H9 (cell line): Measurements from ENCODE around the gene OXCT2. TPM values are rescaled to one million over a fixed set of nuclear protein-coding genes. Genes with fewer than 3 reads are reported as not detected.

Source experiments
- DNase-seq: peaks from one replicate; pipeline ENCODE4 v3.0.0-alpha.2; 2017
- H2AFZ ChIP-seq: one replicate; pipeline ENCODE4 v1.6.1; 2013; ENCODE audit warnings: mild to moderate bottlenecking, low read length, control low read depth, moderate library complexity
- H2AK5ac ChIP-seq: 2 replicates; pipeline ENCODE4 v1.6.1; 2013; ENCODE audit warnings: low read length, control low read depth, mixed read lengths; ENCODE audit not compliant: insufficient read length
- H2BK120ac ChIP-seq: one replicate; pipeline ENCODE4 v1.6.1; 2013; ENCODE audit warnings: low read depth, mild to moderate bottlenecking, low read length, control low read depth, inconsistent platforms; ENCODE audit not compliant: poor library complexity, severe bottlenecking
- H2BK12ac ChIP-seq: 2 replicates; pipeline ENCODE4 v1.6.1; 2013; ENCODE audit warnings: low read length, control low read depth, mixed read lengths, low read depth; ENCODE audit not compliant: insufficient read length
- H2BK15ac ChIP-seq: 2 replicates; pipeline ENCODE4 v1.6.1; 2013; ENCODE audit warnings: low read depth, low read length, control low read depth
- H2BK20ac ChIP-seq: one replicate; pipeline ENCODE4 v1.6.1; 2013; ENCODE audit warnings: low read depth, mild to moderate bottlenecking, low read length, control low read depth, inconsistent platforms; ENCODE audit not compliant: poor library complexity, severe bottlenecking
- H2BK5ac ChIP-seq: 2 replicates; pipeline ENCODE4 v1.6.1; 2013; ENCODE audit warnings: low read length, control low read depth, mixed read lengths; ENCODE audit not compliant: insufficient read length
- H3K14ac ChIP-seq: 2 replicates; pipeline ENCODE4 v1.6.1; 2013; ENCODE audit warnings: low read length, control low read depth; ENCODE audit not compliant: insufficient read depth
- H3K18ac ChIP-seq: 2 replicates; pipeline ENCODE4 v1.6.1; 2013; ENCODE audit warnings: low read depth, mild to moderate bottlenecking, mixed read lengths, low read length, control low read depth; ENCODE audit not compliant: insufficient read length
- H3K23ac ChIP-seq: 2 replicates; pipeline ENCODE4 v1.6.1; 2013; ENCODE audit warnings: low read length, control low read depth, mixed read lengths, low read depth; ENCODE audit not compliant: insufficient read length
- H3K23me2 ChIP-seq: 2 replicates; pipeline ENCODE4 v1.6.1; 2013; ENCODE audit warnings: low read depth, mild to moderate bottlenecking, mixed read lengths, low read length, control low read depth; ENCODE audit not compliant: insufficient read length, poor library complexity, severe bottlenecking
- H3K27ac ChIP-seq: 2 replicates; pipeline ENCODE4 v1.5.1; 2013; ENCODE audit warnings: low read length, control low read depth, mixed read lengths, low read depth; ENCODE audit not compliant: insufficient read length
- H3K27me3 ChIP-seq: 2 replicates; pipeline ENCODE4 v1.6.1; 2013; ENCODE audit warnings: low read length, control low read depth, inconsistent platforms; ENCODE audit not compliant: insufficient read depth
- H3K4ac ChIP-seq: 2 replicates; pipeline ENCODE4 v1.6.1; 2013; ENCODE audit warnings: low read depth, mild to moderate bottlenecking, control low read depth, inconsistent platforms, low read length, moderate library complexity
- H3K4me1 ChIP-seq: 2 replicates; pipeline ENCODE4 v1.6.1; 2013; ENCODE audit warnings: low read length, control low read depth, inconsistent platforms; ENCODE audit not compliant: insufficient read depth
- H3K4me2 ChIP-seq: 2 replicates; pipeline ENCODE4 v1.6.1; 2013; ENCODE audit warnings: low read length, control low read depth, mixed read lengths; ENCODE audit not compliant: insufficient read length, insufficient read depth
- H3K56ac ChIP-seq: 2 replicates; pipeline ENCODE4 v1.6.1; 2013; ENCODE audit warnings: low read depth, mild to moderate bottlenecking, mixed read lengths, low read length, control low read depth; ENCODE audit not compliant: insufficient read length
- H3K79me1 ChIP-seq: 2 replicates; pipeline ENCODE4 v1.6.1; 2013; ENCODE audit warnings: low read depth, mild to moderate bottlenecking, moderate library complexity, low read length, control low read depth, inconsistent platforms; ENCODE audit not compliant: insufficient read depth, poor library complexity, severe bottlenecking
- H3K79me2 ChIP-seq: 2 replicates; pipeline ENCODE4 v1.6.1; 2013; ENCODE audit warnings: low read length, control low read depth, inconsistent platforms; ENCODE audit not compliant: insufficient read depth
- H3K9ac ChIP-seq: 2 replicates; pipeline ENCODE4 v1.6.1; 2013; ENCODE audit warnings: low read length, control low read depth, mixed read lengths; ENCODE audit not compliant: insufficient read length; ENCODE audit errors: extremely low read depth
- H3K9me3 ChIP-seq: one replicate; pipeline ENCODE4 v1.6.1; 2013; ENCODE audit warnings: low read depth, low read length, inconsistent platforms; ENCODE audit not compliant: control insufficient read depth
- H3T11ph ChIP-seq: one replicate; pipeline ENCODE4 v1.6.1; 2013; ENCODE audit warnings: mild to moderate bottlenecking, low read length, control low read depth, inconsistent platforms
- H4K20me1 ChIP-seq: one replicate; pipeline ENCODE4 v1.6.1; 2013; ENCODE audit not compliant: control insufficient read depth, insufficient read length, insufficient read depth
- H4K5ac ChIP-seq: 2 replicates; pipeline ENCODE4 v1.6.1; 2013; ENCODE audit warnings: low read depth, mild to moderate bottlenecking, mixed read lengths, low read length, control low read depth; ENCODE audit not compliant: insufficient read length
- H4K8ac ChIP-seq: replicated peaks from 2 replicates; pipeline ENCODE4 v1.6.1; 2013; ENCODE audit warnings: low read length, control low read depth, mixed read lengths, low read depth; ENCODE audit not compliant: insufficient read length
- H4K91ac ChIP-seq: 2 replicates; pipeline ENCODE4 v1.6.1; 2013; ENCODE audit warnings: low read depth, mild to moderate bottlenecking, moderate library complexity, mixed read lengths, low read length, control low read depth; ENCODE audit not compliant: insufficient read length
- H3K27ac Mint-ChIP-seq, 3 experiments: 2 replicates in 2 of 3; 3 replicates in 1 of 3; pipeline ENCODE4 v1.8.0; 2020 to 2021; ENCODE audit warnings: mixed read lengths in 3 of 3, mild to moderate bottlenecking in 1 of 3, moderate library complexity in 1 of 3
- H3K27me3 Mint-ChIP-seq: 2 replicates; pipeline ENCODE4 v1.8.0; 2021; ENCODE audit warnings: low read depth, mild to moderate bottlenecking, moderate library complexity, mixed read lengths
- H3K36me3 Mint-ChIP-seq, 3 experiments: 2 replicates in 2 of 3; 3 replicates in 1 of 3; pipeline ENCODE4 v1.8.0; 2020 to 2021; ENCODE audit warnings: low read depth in 3 of 3, mixed read lengths in 3 of 3; ENCODE audit not compliant: insufficient read depth in 1 of 3
- H3K4me1 Mint-ChIP-seq, 2 experiments: 2 replicates each; pipeline ENCODE4 v1.8.0; 2020; ENCODE audit warnings: mixed read lengths in 2 of 2
- H3K4me3 Mint-ChIP-seq, 2 experiments: 2 replicates in 1 of 2; 3 replicates in 1 of 2; pipeline ENCODE4 v1.8.0; 2020 to 2021; ENCODE audit warnings: mild to moderate bottlenecking in 2 of 2, mixed read lengths in 2 of 2, moderate library complexity in 1 of 2
- H3K9me3 Mint-ChIP-seq, 2 experiments: 2 replicates in 1 of 2; 3 replicates in 1 of 2; pipeline ENCODE4 v1.8.0; 2020; ENCODE audit warnings: mild to moderate bottlenecking in 2 of 2, mixed read lengths in 2 of 2, moderate library complexity in 1 of 2
- total RNA-seq: library from RNA; stranded (reverse); gene quantifications from 2 replicates; pipeline ENCODE4 v1.2.1, GENCODE V29; 2021
- TF ChIP-seq, protein P1 (sequence below): fragments of 200-600 bp; sonication (generic); conservative IDR thresholded peaks from 3 replicates; pipeline ENCODE4 v1.8.0; 2021; ENCODE audit warnings: antibody characterized with exemption, mild to moderate bottlenecking

OXCT2 gene
- total RNA-seq, 1 experiment from 2014 or later, result 3.7 TPM

GRCh38 chr1:39759436-39759726 is 11.8 kb downstream of the OXCT2 start:
- Histone ChIP-seq H2BK12ac (no peak overlapping the region), H2AK5ac (no peak overlapping the region), H3K4me1 (no peaks in the 10 kb centered on the region), H4K5ac (no peak overlapping the region), H3K23me2 (no peaks in the 10 kb centered on the region), H2AFZ (no peak overlapping the region), H3K23ac (no peak overlapping the region), H3K18ac (no peak overlapping the region), H2BK20ac (no peak overlapping the region), H3K9me3 (peaks cover 5% of the 10 kb centered on the region), H3K56ac (no peak overlapping the region), H3K4me2 (no peak overlapping the region), H3K79me1 (no peaks in the 10 kb centered on the region), H3K4ac (no peak overlapping the region), H2BK15ac (no peak overlapping the region), H4K91ac (no peak overlapping the region), H4K8ac (no peak overlapping the region), H3K14ac (no peak overlapping the region), H3K79me2 (no peaks in the 10 kb centered on the region), H2BK5ac (no peak overlapping the region), H3K9ac (no peak overlapping the region), H4K20me1 (no peaks in the 10 kb centered on the region), H3K27ac (no peak overlapping the region), H3T11ph (no peak overlapping the region), H2BK120ac (no peak overlapping the region), H3K27me3 (no peaks in the 10 kb centered on the region)
- DNase-seq, result no peak
- Mint-ChIP-seq H3K4me1 (no peaks in the 10 kb centered on the region), H3K9me3 (peaks cover 7 to 8% of the 10 kb centered on the region in 2 experiments; a peak in 4 of 5 replicates), H3K27me3 (peaks cover 5% of the 10 kb centered on the region), H3K36me3 (peaks cover 15 to 47% (median 20%) of the 10 kb centered on the region in 3 experiments), H3K27ac (no peak overlapping the region), H3K4me3 (no peak overlapping the region)
- TF ChIP-seq, protein P1, sequence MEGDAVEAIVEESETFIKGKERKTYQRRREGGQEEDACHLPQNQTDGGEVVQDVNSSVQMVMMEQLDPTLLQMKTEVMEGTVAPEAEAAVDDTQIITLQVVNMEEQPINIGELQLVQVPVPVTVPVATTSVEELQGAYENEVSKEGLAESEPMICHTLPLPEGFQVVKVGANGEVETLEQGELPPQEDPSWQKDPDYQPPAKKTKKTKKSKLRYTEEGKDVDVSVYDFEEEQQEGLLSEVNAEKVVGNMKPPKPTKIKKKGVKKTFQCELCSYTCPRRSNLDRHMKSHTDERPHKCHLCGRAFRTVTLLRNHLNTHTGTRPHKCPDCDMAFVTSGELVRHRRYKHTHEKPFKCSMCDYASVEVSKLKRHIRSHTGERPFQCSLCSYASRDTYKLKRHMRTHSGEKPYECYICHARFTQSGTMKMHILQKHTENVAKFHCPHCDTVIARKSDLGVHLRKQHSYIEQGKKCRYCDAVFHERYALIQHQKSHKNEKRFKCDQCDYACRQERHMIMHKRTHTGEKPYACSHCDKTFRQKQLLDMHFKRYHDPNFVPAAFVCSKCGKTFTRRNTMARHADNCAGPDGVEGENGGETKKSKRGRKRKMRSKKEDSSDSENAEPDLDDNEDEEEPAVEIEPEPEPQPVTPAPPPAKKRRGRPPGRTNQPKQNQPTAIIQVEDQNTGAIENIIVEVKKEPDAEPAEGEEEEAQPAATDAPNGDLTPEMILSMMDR, result no peak
